ENCODE measurements around the gene HMCN2.

Gene HMCN2

GRCh38 chr9:130265431-130266235 is at the start of gene HMCN2:
Gene HMCN2 (plus strand): TSS chr9:130265760. CDS start chr9:130265879, 119 bp downstream.
- no peak for DNase-seq

- no peak for DNase-seq
These were observed 47.7 kb upstream of the HMCN2 start for GRCh38 chr9:130217838-130218237.

- no peak for DNase-seq
These were observed 45.9 kb upstream of the HMCN2 start for GRCh38 chr9:130219661-130220096.

GRCh38 chr9:130220352-130220751 is 45.2 kb upstream of the HMCN2 start:
- DNase-seq, result no peak

- no peak for DNase-seq
These were observed 42.7 kb upstream of the HMCN2 start for GRCh38 chr9:130222833-130223232.

- no peak for DNase-seq
These were observed 40.5 kb upstream of the HMCN2 start for GRCh38 chr9:130225071-130225470.

GRCh38 chr9:130225586-130225985 is 40.0 kb upstream of the HMCN2 start:
- no peak for DNase-seq

- DNase-seq, result no peak
These were observed 39.4 kb upstream of the HMCN2 start for GRCh38 chr9:130226112-130226511.

GRCh38 chr9:130227833-130228232 is 37.7 kb upstream of the HMCN2 start:
- DNase-seq, result no peak

GRCh38 chr9:130229759-130230158 is 35.8 kb upstream of the HMCN2 start:
- DNase-seq, result no peak

- no peak for DNase-seq
These were observed 34.9 kb upstream of the HMCN2 start for GRCh38 chr9:130230631-130231030.

- no peak for DNase-seq
These were observed 32.5 kb upstream of the HMCN2 start for GRCh38 chr9:130232899-130233586.

GRCh38 chr9:130233587-130233945 is 32.0 kb upstream of the HMCN2 start:
- no peak for DNase-seq

GRCh38 chr9:130234340-130235260 is 31.0 kb upstream of the HMCN2 start:
- DNase-seq, result no peak

- DNase-seq, result peak; percentile 92
These were observed 29.8 kb upstream of the HMCN2 start for GRCh38 chr9:130235558-130236435.

GRCh38 chr9:130236436-130236985 is 29.0 kb upstream of the HMCN2 start:
- no peak for DNase-seq

- no peak for DNase-seq
These were observed 28.5 kb upstream of the HMCN2 start for GRCh38 chr9:130237076-130237475.

GRCh38 chr9:130237763-130238524 is 27.6 kb upstream of the HMCN2 start:
- DNase-seq, result no peak

GRCh38 chr9:130239363-130239695 is 26.2 kb upstream of the HMCN2 start:
- DNase-seq, result no peak

GRCh38 chr9:130239741-130240241 is 25.8 kb upstream of the HMCN2 start:
- peak; percentile 71 for DNase-seq
